GM12892 (cell line): ENCODE results near the gene BCAS4.

Experiments
- POLR2A ChIP-seq: IDR thresholded peaks from 2 replicates; pipeline ENCODE4 v1.6.1; 2011; ENCODE audit warnings: low read depth, low read length, control low read depth
- TAF1 ChIP-seq: IDR thresholded peaks from 2 replicates; pipeline ENCODE4 v1.6.1; 2011; ENCODE audit warnings: low read depth, mild to moderate bottlenecking, control low read depth, low read length, borderline replicate concordance

DNA sequence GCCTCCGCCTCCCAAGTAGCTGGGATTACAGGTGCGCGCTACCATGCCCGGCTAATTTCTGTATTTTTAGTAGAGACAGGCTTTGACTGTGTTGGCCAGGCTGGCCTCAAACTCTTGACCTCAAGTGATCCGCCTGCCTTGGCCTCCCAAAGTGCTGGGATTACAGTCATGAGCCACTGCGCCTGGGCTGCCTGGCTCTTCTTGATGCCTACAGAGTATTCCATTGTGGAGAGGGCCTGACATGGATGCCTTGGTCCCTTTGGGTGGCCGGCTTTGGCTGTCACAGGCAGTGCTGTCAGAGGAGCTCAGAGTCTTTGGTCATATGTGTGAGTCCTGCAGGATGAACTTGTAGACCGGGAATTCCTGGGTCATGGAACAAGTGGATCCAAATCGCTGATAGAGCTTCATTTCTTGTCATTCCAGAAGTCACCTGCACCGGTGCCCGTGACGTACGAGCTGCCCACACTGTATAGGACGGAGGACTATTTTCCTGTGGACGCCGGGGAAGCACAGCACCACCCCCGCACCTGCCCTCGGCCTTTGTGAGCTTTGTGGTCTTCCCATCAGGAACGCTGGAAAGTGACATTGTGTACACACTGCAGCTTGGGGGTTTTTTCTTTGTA, 81.3 kb downstream of the BCAS4 start:
- TF ChIP-seq POLR2A (no peak), TAF1 (no peak)
